A549 (cell line): ENCODE measurements around the gene DGKD.

Experiments
- CEBPB ChIP-seq, 2 experiments: fragments of >200 bp in 1 of 2; sonication (Bioruptor Twin) in 1 of 2; formaldehyde crosslinking in 1 of 2; IDR thresholded peaks; 2 replicates each; pipeline ENCODE4 v1.6.1; 2012 to 2016
- MYC ChIP-seq: IDR thresholded peaks from 2 replicates; pipeline ENCODE4 v1.6.1; 2012; ENCODE audit warnings: mild to moderate bottlenecking, inconsistent platforms, low read length, improper control_type of control experiment, borderline replicate concordance
- POLR2A ChIP-seq: IDR thresholded peaks from 2 replicates; pipeline ENCODE4 v1.6.1; 2012; ENCODE audit warnings: mild to moderate bottlenecking, low read length
- RCOR1 ChIP-seq: fragments of 150-350 bp; IDR thresholded peaks from 2 replicates; pipeline ENCODE4 v1.6.1; 2014; ENCODE audit warnings: antibody characterized with exemption, low read length, low read depth
- RNF2 ChIP-seq: fragments of 200-600 bp; sonication (generic); IDR thresholded peaks from 2 replicates; pipeline ENCODE4 v1.6.1; 2016; ENCODE audit warnings: low read depth, mild to moderate bottlenecking, antibody characterized with exemption, moderate library complexity, borderline replicate concordance
- TFCP2L1 ChIP-seq: fragments of 250-450 bp; sonication (Bioruptor Pico); IDR thresholded peaks from 2 replicates; pipeline ENCODE4 v1.5.0; 2021; ENCODE audit warnings: mild to moderate bottlenecking
- TF ChIP-seq, protein P1 (sequence below): fragments of >200 bp; sonication (Bioruptor Twin); formaldehyde crosslinking; IDR thresholded peaks from 3 replicates; pipeline ENCODE4 v1.5.1; 2016
- TF ChIP-seq, protein P2 (sequence below): fragments of 150-350 bp; IDR thresholded peaks from 2 replicates; pipeline ENCODE4 v1.6.1; 2014; ENCODE audit warnings: low read depth, mild to moderate bottlenecking, low read length
- TF ChIP-seq, protein P3 (sequence below): fragments of 200-600 bp; sonication (generic); IDR thresholded peaks from 2 replicates; pipeline ENCODE4 v1.6.1; 2016; ENCODE audit warnings: antibody characterized with exemption, mild to moderate bottlenecking, moderate library complexity
- TF ChIP-seq, protein P4 (sequence below): fragments of 250-450 bp; sonication (Bioruptor Pico); IDR thresholded peaks from 2 replicates; pipeline ENCODE4 v1.5.0; 2020; ENCODE audit warnings: low read depth, mild to moderate bottlenecking, moderate library complexity
- TF ChIP-seq, protein P5 (sequence below): fragments of 250-450 bp; sonication (Bioruptor Pico); IDR thresholded peaks from 2 replicates; pipeline ENCODE4 v1.5.0; 2021; ENCODE audit warnings: mild to moderate bottlenecking, moderate library complexity, borderline replicate concordance

DNA sequence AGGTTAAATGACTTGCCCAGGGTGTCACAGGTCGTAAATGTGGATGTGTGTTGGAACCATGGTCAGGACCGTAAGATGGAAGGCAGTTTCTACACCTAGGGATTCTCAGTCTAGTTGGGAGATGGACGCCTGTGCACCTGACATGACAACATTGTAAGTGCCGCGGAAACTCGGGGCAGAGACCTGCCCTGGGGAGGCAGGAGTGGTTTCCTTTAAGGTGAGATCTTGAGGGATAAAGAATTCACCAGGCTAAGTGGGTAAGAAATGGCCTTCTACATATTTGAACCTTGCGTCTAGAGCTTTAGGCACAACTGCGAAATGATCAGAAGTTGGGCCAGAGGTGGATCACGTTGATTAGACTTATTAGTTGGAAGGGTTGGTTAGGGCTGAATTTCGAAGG is 1.6 kb downstream of the DGKD start:
- TF ChIP-seq, protein P1, sequence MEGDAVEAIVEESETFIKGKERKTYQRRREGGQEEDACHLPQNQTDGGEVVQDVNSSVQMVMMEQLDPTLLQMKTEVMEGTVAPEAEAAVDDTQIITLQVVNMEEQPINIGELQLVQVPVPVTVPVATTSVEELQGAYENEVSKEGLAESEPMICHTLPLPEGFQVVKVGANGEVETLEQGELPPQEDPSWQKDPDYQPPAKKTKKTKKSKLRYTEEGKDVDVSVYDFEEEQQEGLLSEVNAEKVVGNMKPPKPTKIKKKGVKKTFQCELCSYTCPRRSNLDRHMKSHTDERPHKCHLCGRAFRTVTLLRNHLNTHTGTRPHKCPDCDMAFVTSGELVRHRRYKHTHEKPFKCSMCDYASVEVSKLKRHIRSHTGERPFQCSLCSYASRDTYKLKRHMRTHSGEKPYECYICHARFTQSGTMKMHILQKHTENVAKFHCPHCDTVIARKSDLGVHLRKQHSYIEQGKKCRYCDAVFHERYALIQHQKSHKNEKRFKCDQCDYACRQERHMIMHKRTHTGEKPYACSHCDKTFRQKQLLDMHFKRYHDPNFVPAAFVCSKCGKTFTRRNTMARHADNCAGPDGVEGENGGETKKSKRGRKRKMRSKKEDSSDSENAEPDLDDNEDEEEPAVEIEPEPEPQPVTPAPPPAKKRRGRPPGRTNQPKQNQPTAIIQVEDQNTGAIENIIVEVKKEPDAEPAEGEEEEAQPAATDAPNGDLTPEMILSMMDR = no peak
- TF ChIP-seq, protein P2, sequence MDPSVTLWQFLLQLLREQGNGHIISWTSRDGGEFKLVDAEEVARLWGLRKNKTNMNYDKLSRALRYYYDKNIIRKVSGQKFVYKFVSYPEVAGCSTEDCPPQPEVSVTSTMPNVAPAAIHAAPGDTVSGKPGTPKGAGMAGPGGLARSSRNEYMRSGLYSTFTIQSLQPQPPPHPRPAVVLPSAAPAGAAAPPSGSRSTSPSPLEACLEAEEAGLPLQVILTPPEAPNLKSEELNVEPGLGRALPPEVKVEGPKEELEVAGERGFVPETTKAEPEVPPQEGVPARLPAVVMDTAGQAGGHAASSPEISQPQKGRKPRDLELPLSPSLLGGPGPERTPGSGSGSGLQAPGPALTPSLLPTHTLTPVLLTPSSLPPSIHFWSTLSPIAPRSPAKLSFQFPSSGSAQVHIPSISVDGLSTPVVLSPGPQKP = no peak
- TF ChIP-seq MYC (no peak), POLR2A (no peak), RCOR1 (no peak), CEBPB (IDR thresholded peaks at IDR 0.05) (no peak), RNF2 (no peak), TFCP2L1 (CRISPR knock-in tag) (no peak)
- TF ChIP-seq, protein P3, sequence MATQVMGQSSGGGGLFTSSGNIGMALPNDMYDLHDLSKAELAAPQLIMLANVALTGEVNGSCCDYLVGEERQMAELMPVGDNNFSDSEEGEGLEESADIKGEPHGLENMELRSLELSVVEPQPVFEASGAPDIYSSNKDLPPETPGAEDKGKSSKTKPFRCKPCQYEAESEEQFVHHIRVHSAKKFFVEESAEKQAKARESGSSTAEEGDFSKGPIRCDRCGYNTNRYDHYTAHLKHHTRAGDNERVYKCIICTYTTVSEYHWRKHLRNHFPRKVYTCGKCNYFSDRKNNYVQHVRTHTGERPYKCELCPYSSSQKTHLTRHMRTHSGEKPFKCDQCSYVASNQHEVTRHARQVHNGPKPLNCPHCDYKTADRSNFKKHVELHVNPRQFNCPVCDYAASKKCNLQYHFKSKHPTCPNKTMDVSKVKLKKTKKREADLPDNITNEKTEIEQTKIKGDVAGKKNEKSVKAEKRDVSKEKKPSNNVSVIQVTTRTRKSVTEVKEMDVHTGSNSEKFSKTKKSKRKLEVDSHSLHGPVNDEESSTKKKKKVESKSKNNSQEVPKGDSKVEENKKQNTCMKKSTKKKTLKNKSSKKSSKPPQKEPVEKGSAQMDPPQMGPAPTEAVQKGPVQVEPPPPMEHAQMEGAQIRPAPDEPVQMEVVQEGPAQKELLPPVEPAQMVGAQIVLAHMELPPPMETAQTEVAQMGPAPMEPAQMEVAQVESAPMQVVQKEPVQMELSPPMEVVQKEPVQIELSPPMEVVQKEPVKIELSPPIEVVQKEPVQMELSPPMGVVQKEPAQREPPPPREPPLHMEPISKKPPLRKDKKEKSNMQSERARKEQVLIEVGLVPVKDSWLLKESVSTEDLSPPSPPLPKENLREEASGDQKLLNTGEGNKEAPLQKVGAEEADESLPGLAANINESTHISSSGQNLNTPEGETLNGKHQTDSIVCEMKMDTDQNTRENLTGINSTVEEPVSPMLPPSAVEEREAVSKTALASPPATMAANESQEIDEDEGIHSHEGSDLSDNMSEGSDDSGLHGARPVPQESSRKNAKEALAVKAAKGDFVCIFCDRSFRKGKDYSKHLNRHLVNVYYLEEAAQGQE = no peak
- TF ChIP-seq, protein P4, sequence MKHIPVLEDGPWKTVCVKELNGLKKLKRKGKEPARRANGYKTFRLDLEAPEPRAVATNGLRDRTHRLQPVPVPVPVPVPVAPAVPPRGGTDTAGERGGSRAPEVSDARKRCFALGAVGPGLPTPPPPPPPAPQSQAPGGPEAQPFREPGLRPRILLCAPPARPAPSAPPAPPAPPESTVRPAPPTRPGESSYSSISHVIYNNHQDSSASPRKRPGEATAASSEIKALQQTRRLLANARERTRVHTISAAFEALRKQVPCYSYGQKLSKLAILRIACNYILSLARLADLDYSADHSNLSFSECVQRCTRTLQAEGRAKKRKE (CRISPR knock-in tag) = no peak
- TF ChIP-seq, protein P5, sequence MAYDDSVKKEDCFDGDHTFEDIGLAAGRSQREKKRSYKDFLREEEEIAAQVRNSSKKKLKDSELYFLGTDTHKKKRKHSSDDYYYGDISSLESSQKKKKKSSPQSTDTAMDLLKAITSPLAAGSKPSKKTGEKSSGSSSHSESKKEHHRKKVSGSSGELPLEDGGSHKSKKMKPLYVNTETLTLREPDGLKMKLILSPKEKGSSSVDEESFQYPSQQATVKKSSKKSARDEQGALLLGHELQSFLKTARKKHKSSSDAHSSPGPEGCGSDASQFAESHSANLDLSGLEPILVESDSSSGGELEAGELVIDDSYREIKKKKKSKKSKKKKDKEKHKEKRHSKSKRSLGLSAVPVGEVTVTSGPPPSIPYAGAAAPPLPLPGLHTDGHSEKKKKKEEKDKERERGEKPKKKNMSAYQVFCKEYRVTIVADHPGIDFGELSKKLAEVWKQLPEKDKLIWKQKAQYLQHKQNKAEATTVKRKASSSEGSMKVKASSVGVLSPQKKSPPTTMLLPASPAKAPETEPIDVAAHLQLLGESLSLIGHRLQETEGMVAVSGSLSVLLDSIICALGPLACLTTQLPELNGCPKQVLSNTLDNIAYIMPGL (CRISPR knock-in tag) = no peak
